ENCODE results near the gene ANAPC5. TPM values are rescaled to one million over a fixed set of nuclear protein-coding genes. Genes with fewer than 3 reads are reported as not detected.

The ANAPC5 gene
- total and polyA plus RNA-seq, 12 donors = 81.3 to 204 (median 96.6) TPM

GRCh38 chr12:121279071-121279375, 73.2 kb downstream of the ANAPC5 start:
- Histone ChIP-seq H3K4me3 (no peak overlapping the region), H3K36me3 (replicated peaks in 1 of 2) (peaks cover 0 to 4% of the 10 kb centered on the region in 2 donors), H3K27ac (peak overlapping the region in 4 of 5 donors; percentile 28 to 85 (median 63)), H3K4me1 (replicated peaks in 1 of 2) (peaks cover 13 to 21% of the 10 kb centered on the region in 2 donors), H3K27me3 (no peaks in the 10 kb centered on the region), H3K9me3 (replicated peaks in 1 of 3) (no peaks in the 10 kb centered on the region)
- DNase-seq = peak; percentile 61 to 80 (median 69)
- 15 to 41% (median 29%) methylated on average over 7 to 13 of the region's 13 CpGs for WGBS, 4 donors
- intact Hi-C loops (cut with DNase I) = no loop called here
- TF ChIP-seq POLR2A (IDR thresholded peaks at IDR 0.05) = no peak

GRCh38 chr12:121278169-121279070, 73.8 kb downstream of the ANAPC5 start:
- intact Hi-C loops (cut with DNase I) = no loop called here
- Histone ChIP-seq H3K36me3 (replicated peaks in 1 of 2) (peaks cover 0 to 10% of the 10 kb centered on the region in 2 donors), H3K27me3 (no peaks in the 10 kb centered on the region), H3K4me3 (no peak overlapping the region), H3K9me3 (replicated peaks in 1 of 3) (no peaks in the 10 kb centered on the region), H3K27ac (peak overlapping the region in 4 of 5 donors; percentile 28 to 85 (median 63)), H3K4me1 (replicated peaks in 1 of 2) (peaks cover 13 to 21% of the 10 kb centered on the region in 2 donors)
- peak in 5 of 7 donors; percentile 30 to 69 (median 34) for DNase-seq
- WGBS, 4 donors = 79 to 93% (median 85%) methylated on average over 12 to 15 of the region's 15 CpGs
- no peak for TF ChIP-seq CTCF (IDR thresholded peaks at IDR 0.05)
- no peak for TF ChIP-seq POLR2A (IDR thresholded peaks at IDR 0.05)

GRCh38 chr12:121277374-121277759, 74.8 kb downstream of the ANAPC5 start:
- WGBS, 4 donors = 78 to 98% (median 87%) methylated on average over 6 of the region's 6 CpGs
- DNase-seq = no peak
- TF ChIP-seq CTCF (IDR thresholded peaks at IDR 0.05) = no peak
- TF ChIP-seq POLR2A (IDR thresholded peaks at IDR 0.05) = no peak
- Histone ChIP-seq H3K27me3 (no peaks in the 10 kb centered on the region), H3K27ac (peak overlapping the region in 2 of 5 donors; percentile 9 to 32), H3K4me1 (replicated peaks in 1 of 2) (peaks cover 13 to 21% of the 10 kb centered on the region in 2 donors), H3K9me3 (replicated peaks in 1 of 3) (no peaks in the 10 kb centered on the region), H3K4me3 (no peak overlapping the region), H3K36me3 (replicated peaks in 1 of 2) (peaks cover 0 to 15% of the 10 kb centered on the region in 2 donors)
- intact Hi-C loops (cut with DNase I) = no loop called here

GRCh38 chr12:121274036-121274763, 78.0 kb downstream of the ANAPC5 start:
- no peaks in the 10 kb centered on the region for H3K27me3 ChIP-seq
- H3K27ac ChIP-seq = no peak overlapping the region
- peaks cover 0 to 18% of the 10 kb centered on the region in 2 donors for H3K36me3 ChIP-seq (replicated peaks in 1 of 2)
- no peak for TF ChIP-seq CTCF (IDR thresholded peaks at IDR 0.05)
- no peak for TF ChIP-seq POLR2A (IDR thresholded peaks at IDR 0.05)
- intact Hi-C loops (cut with DNase I) = no loop called here
- no peak for DNase-seq
- WGBS, 4 donors = 89 to 98% (median 97%) methylated on average over 5 to 35 of the region's 35 CpGs
- H3K4me1 ChIP-seq (replicated peaks in 1 of 2) = peaks cover 7 to 12% of the 10 kb centered on the region in 2 donors
- no peaks in the 10 kb centered on the region for H3K9me3 ChIP-seq (replicated peaks in 1 of 3)
- H3K4me3 ChIP-seq = no peak overlapping the region
